ENCODE results near the gene ZBED5.
A peak's percentile ranks its signal among the peaks of the same experiment; 100 is the strongest.
"Not testable (repeated sequence)": the region's sequence is repeated elsewhere in the genome, so short reads cannot be mapped to it uniquely, and the experiment has no call there.

ZBED5 gene

DNA sequence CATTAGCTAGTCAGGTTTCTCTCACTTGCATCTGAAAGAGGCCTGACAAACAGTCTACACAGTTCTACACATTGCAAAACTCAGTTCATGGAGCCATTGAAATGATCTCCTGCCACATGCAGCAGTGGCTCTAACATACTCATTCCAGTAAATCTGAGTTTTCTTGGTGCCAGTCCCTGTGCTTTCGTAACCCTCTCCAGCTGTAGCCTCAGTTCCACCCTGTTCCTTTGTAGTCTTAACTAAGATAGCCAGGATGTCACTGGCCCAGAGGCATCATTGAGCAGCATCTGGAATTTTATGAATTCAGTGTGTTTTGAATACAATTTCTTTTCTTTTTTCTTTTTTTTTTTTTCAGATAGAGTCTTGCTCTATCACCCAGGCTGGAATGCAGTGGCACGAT, 37.4 kb upstream of the ZBED5 start:
- Histone ChIP-seq H3K9ac (ENCODE audit: low read length in 5 of 5) (no peak overlapping the region), H3K4me1 (ENCODE audit: control insufficient read depth in 5 of 5, insufficient read depth in 5 of 5, low read length in 5 of 5) (peaks cover 9 to 24% (median 21%) of the 10 kb centered on the region in 5 donors), H3K4me3 (ENCODE audit: low read depth in 1 of 5, low read length in 5 of 5) (no peak overlapping the region), H3K27me3 (ENCODE audit: control insufficient read depth in 5 of 5, insufficient read depth in 4 of 5, low read length in 5 of 5) (no peaks in the 10 kb centered on the region), H3K36me3 (ENCODE audit: control insufficient read depth in 5 of 5, insufficient read depth in 5 of 5, low read length in 5 of 5) (no peaks in the 10 kb centered on the region), H3K9me3 (ENCODE audit: control insufficient read depth in 5 of 5, low read length in 5 of 5) (no peaks in the 10 kb centered on the region), H3K27ac (ENCODE audit: low read depth, low read length) (no peak overlapping the region)

DNA sequence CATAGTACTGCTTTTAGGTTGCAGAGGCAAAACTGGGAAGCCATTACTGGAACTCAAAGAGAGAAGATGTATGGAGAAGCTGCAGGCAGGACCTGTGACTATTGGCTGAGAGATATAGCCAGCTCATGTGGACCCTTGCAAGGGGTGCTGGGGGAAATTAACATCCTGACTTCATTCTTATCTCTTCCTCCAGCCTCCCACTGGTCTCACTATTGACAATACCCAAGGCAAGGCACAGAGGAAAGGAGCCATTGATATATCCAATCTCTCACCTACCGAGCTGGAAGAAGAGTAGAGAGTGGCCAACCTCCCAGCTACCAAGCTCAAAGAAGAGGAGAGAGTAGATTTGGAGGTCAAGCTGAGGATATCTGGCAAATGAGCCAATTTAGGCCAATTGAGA, 36.8 kb upstream of the ZBED5 start:
- Histone ChIP-seq H3K36me3 (ENCODE audit: control insufficient read depth in 5 of 5, insufficient read depth in 5 of 5, low read length in 5 of 5) (no peaks in the 10 kb centered on the region), H3K27me3 (ENCODE audit: control insufficient read depth in 5 of 5, insufficient read depth in 4 of 5, low read length in 5 of 5) (no peaks in the 10 kb centered on the region), H3K9ac (ENCODE audit: low read length in 5 of 5) (no peak overlapping the region), H3K4me1 (ENCODE audit: control insufficient read depth in 5 of 5, insufficient read depth in 5 of 5, low read length in 5 of 5) (peaks cover 6 to 18% (median 15%) of the 10 kb centered on the region in 5 donors), H3K27ac (ENCODE audit: low read depth, low read length) (peak overlapping the region; percentile 38), H3K9me3 (ENCODE audit: control insufficient read depth in 5 of 5, low read length in 5 of 5) (no peaks in the 10 kb centered on the region), H3K4me3 (ENCODE audit: low read depth in 1 of 5, low read length in 5 of 5) (no peak overlapping the region)

GRCh38 chr11:10893714-10894151, 35.9 kb upstream of the ZBED5 start:
- Histone ChIP-seq H3K27me3 (ENCODE audit: control insufficient read depth in 5 of 5, insufficient read depth in 4 of 5, low read length in 5 of 5) (no peaks in the 10 kb centered on the region), H3K36me3 (ENCODE audit: control insufficient read depth in 5 of 5, insufficient read depth in 5 of 5, low read length in 5 of 5) (no peaks in the 10 kb centered on the region), H3K9ac (ENCODE audit: low read length in 5 of 5) (peak overlapping the region in 1 of 5 donors; percentile 37), H3K4me3 (ENCODE audit: low read depth in 1 of 5, low read length in 5 of 5) (no peak overlapping the region), H3K4me1 (ENCODE audit: control insufficient read depth in 5 of 5, insufficient read depth in 5 of 5, low read length in 5 of 5) (peaks cover 0 to 9% (median 5%) of the 10 kb centered on the region in 5 donors), H3K27ac (ENCODE audit: low read depth, low read length) (peak overlapping the region; percentile 20), H3K9me3 (ENCODE audit: control insufficient read depth in 5 of 5, low read length in 5 of 5) (no peaks in the 10 kb centered on the region)

- no peaks in the 10 kb centered on the region for H3K36me3 ChIP-seq (ENCODE audit: control insufficient read depth in 5 of 5, insufficient read depth in 5 of 5, low read length in 5 of 5)
- no peak overlapping the region for H3K4me3 ChIP-seq (ENCODE audit: low read depth in 1 of 5, low read length in 5 of 5)
- H3K27ac ChIP-seq (ENCODE audit: low read depth, low read length), result no peak overlapping the region
- no peak overlapping the region for H3K9ac ChIP-seq (ENCODE audit: low read length in 5 of 5)
- H3K27me3 ChIP-seq (ENCODE audit: control insufficient read depth in 5 of 5, insufficient read depth in 4 of 5, low read length in 5 of 5), result no peaks in the 10 kb centered on the region
- H3K9me3 ChIP-seq (ENCODE audit: control insufficient read depth in 5 of 5, low read length in 5 of 5), result no peaks in the 10 kb centered on the region
- peaks cover 0 to 8% (median 4%) of the 10 kb centered on the region in 5 donors for H3K4me1 ChIP-seq (ENCODE audit: control insufficient read depth in 5 of 5, insufficient read depth in 5 of 5, low read length in 5 of 5)
Observed at GRCh38 chr11:10892250-10892649, 34.4 kb upstream of the ZBED5 start.

DNA sequence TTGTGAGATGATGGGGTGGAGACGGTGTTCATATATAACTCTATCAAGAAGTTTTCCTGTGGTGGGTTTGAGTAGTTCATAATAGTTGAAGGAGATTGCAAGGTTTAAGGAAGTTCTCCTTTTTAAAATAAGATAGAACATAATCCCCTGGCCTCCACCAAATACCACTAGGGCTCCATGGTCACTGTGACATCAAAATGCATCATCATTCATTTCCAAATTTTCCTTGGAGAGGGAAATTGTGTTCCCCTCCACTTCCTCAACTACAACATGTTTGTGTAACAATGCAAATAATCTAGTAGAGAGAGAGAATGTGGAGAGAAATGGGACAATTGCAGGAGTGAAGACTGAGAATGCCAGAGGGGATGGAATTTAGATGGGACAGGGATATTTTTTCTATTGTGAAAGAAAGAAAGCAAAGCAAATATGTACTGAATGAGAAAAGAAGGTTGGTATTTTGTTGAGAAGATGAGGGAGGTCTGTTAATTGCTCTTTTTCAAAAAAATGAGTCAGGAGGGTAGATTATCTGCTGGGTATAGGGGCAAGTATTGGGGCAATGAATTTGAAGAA, 33.4 kb upstream of the ZBED5 start:
- H3K36me3 ChIP-seq (ENCODE audit: control insufficient read depth in 5 of 5, insufficient read depth in 5 of 5, low read length in 5 of 5), result no peaks in the 10 kb centered on the region

GRCh38 chr11:10890083-10890482, 32.2 kb upstream of the ZBED5 start:
- H3K27ac ChIP-seq (ENCODE audit: low read depth, low read length); H3K27me3 ChIP-seq (ENCODE audit: control insufficient read depth in 5 of 5, insufficient read depth in 4 of 5, low read length in 5 of 5); H3K9me3 ChIP-seq (ENCODE audit: control insufficient read depth in 5 of 5, low read length in 5 of 5); H3K4me3 ChIP-seq (ENCODE audit: low read depth in 1 of 5, low read length in 5 of 5); H3K36me3 ChIP-seq (ENCODE audit: control insufficient read depth in 5 of 5, insufficient read depth in 5 of 5, low read length in 5 of 5); H3K9ac ChIP-seq (ENCODE audit: low read length in 5 of 5): not testable (repeated sequence)
- peaks cover 0 to 11% (median 3%) of the 10 kb centered on the region in 5 donors for H3K4me1 ChIP-seq (ENCODE audit: control insufficient read depth in 5 of 5, insufficient read depth in 5 of 5, low read length in 5 of 5)

More for the DNA sequence above, 33.4 kb upstream of the ZBED5 start:
- H3K9ac ChIP-seq (ENCODE audit: low read length in 5 of 5), result no peak overlapping the region
- H3K9me3 ChIP-seq (ENCODE audit: control insufficient read depth in 5 of 5, low read length in 5 of 5), result no peaks in the 10 kb centered on the region
- H3K4me1 ChIP-seq (ENCODE audit: control insufficient read depth in 5 of 5, insufficient read depth in 5 of 5, low read length in 5 of 5), result peaks cover 0 to 8% (median 4%) of the 10 kb centered on the region in 5 donors
- no peak overlapping the region for H3K27ac ChIP-seq (ENCODE audit: low read depth, low read length)
- no peaks in the 10 kb centered on the region for H3K27me3 ChIP-seq (ENCODE audit: control insufficient read depth in 5 of 5, insufficient read depth in 4 of 5, low read length in 5 of 5)
- H3K4me3 ChIP-seq (ENCODE audit: low read depth in 1 of 5, low read length in 5 of 5), result no peak overlapping the region

GRCh38 chr11:10887307-10887706, 29.5 kb upstream of the ZBED5 start:
- Histone ChIP-seq H3K36me3 (ENCODE audit: control insufficient read depth in 5 of 5, insufficient read depth in 5 of 5, low read length in 5 of 5) (no peaks in the 10 kb centered on the region), H3K4me1 (ENCODE audit: control insufficient read depth in 5 of 5, insufficient read depth in 5 of 5, low read length in 5 of 5) (peaks cover 0 to 3% (median 0%) of the 10 kb centered on the region in 5 donors), H3K27me3 (ENCODE audit: control insufficient read depth in 5 of 5, insufficient read depth in 4 of 5, low read length in 5 of 5) (no peaks in the 10 kb centered on the region), H3K4me3 (ENCODE audit: low read depth in 1 of 5, low read length in 5 of 5) (no peak overlapping the region), H3K27ac (ENCODE audit: low read depth, low read length) (no peak overlapping the region), H3K9me3 (ENCODE audit: control insufficient read depth in 5 of 5, low read length in 5 of 5) (no peaks in the 10 kb centered on the region), H3K9ac (ENCODE audit: low read length in 5 of 5) (no peak overlapping the region)

- Histone ChIP-seq H3K9me3 (ENCODE audit: control insufficient read depth in 5 of 5, low read length in 5 of 5) (no peaks in the 10 kb centered on the region), H3K36me3 (ENCODE audit: control insufficient read depth in 5 of 5, insufficient read depth in 5 of 5, low read length in 5 of 5) (no peaks in the 10 kb centered on the region), H3K4me1 (ENCODE audit: control insufficient read depth in 5 of 5, insufficient read depth in 5 of 5, low read length in 5 of 5) (peaks cover 0 to 3% (median 0%) of the 10 kb centered on the region in 5 donors), H3K27me3 (ENCODE audit: control insufficient read depth in 5 of 5, insufficient read depth in 4 of 5, low read length in 5 of 5) (no peaks in the 10 kb centered on the region), H3K4me3 (ENCODE audit: low read depth in 1 of 5, low read length in 5 of 5) (no peak overlapping the region), H3K9ac (ENCODE audit: low read length in 5 of 5) (no peak overlapping the region), H3K27ac (ENCODE audit: low read depth, low read length) (no peak overlapping the region)
Observed at GRCh38 chr11:10886652-10887250, 28.9 kb upstream of the ZBED5 start.

DNA sequence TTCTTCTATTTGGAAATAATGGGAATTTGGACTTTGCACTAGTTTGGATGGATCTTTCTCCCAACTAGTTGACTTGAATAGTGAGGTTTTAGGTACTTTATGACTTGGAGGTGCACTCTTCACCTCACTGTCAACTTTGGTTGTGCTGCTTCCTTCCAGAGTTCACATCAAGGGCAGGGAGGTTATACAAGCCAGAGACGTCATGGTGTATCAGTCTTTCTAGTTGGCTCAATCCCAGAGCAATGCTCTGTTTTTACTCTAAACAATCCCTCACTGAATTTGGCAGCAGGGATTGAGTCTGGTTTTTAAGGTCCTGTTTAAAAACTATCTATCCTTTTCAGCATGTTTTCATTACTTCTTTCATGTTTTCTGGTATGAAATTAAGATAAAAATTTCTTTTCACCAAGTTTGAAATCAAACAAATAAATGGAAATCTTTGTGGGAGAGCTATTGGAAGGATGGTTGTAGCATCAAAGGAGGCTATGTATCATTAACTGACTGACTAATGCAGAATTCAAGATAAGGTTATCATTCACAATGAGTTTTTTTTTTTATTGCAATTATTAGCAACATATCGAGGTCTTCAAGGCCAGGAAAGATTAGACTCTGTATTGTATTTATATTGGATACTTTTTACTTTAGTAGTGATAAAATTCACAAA, 28.0 kb upstream of the ZBED5 start:
- Histone ChIP-seq H3K9ac (ENCODE audit: low read length in 5 of 5) (no peak overlapping the region), H3K27me3 (ENCODE audit: control insufficient read depth in 5 of 5, insufficient read depth in 4 of 5, low read length in 5 of 5) (no peaks in the 10 kb centered on the region), H3K4me1 (ENCODE audit: control insufficient read depth in 5 of 5, insufficient read depth in 5 of 5, low read length in 5 of 5) (peaks cover 0 to 4% (median 0%) of the 10 kb centered on the region in 5 donors), H3K36me3 (ENCODE audit: control insufficient read depth in 5 of 5, insufficient read depth in 5 of 5, low read length in 5 of 5) (no peaks in the 10 kb centered on the region), H3K27ac (ENCODE audit: low read depth, low read length) (no peak overlapping the region), H3K9me3 (ENCODE audit: control insufficient read depth in 5 of 5, low read length in 5 of 5) (no peaks in the 10 kb centered on the region), H3K4me3 (ENCODE audit: low read depth in 1 of 5, low read length in 5 of 5) (no peak overlapping the region)

DNA sequence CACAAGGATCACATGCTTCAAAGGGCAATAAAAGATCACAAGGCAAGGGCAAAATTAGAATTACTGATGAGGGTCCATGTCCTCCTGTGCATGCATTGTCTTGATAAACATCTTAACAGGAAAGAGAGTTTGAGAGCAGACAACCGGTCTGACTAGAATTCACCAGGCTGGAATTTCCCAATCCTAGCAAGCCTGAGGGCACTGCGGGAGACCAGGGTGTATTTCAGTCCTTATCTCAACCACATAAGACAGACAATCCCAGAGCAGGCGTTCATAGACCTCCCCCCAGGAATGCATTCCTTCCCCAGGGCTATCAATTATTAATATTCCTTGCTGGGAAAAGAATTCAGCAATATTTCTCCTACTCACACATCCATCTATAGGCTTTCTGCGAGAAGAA, 26.4 kb upstream of the ZBED5 start:
- not testable (repeated sequence) for H3K9ac ChIP-seq (ENCODE audit: low read length in 5 of 5); H3K36me3 ChIP-seq (ENCODE audit: control insufficient read depth in 5 of 5, insufficient read depth in 5 of 5, low read length in 5 of 5); H3K9me3 ChIP-seq (ENCODE audit: control insufficient read depth in 5 of 5, low read length in 5 of 5); H3K4me3 ChIP-seq (ENCODE audit: low read depth in 1 of 5, low read length in 5 of 5); H3K27me3 ChIP-seq (ENCODE audit: control insufficient read depth in 5 of 5, insufficient read depth in 4 of 5, low read length in 5 of 5); H3K4me1 ChIP-seq (ENCODE audit: control insufficient read depth in 5 of 5, insufficient read depth in 5 of 5, low read length in 5 of 5); H3K27ac ChIP-seq (ENCODE audit: low read depth, low read length)
